ENCODE measurements around the gene CFAP68. TPM values are rescaled to one million over a fixed set of nuclear protein-coding genes. Genes with fewer than 3 reads are reported as not detected.

Gene CFAP68
- total and polyA plus RNA-seq, 10 of the 15 experiments (the other 5 are each of a cell fraction or from before 2014, with no cell fraction given), result 35.7 to 84.4 (median 64.1) TPM

- TF ChIP-seq ZNF687 (IDR thresholded peaks at IDR 0.05) (no peak), MEF2A (IDR thresholded peaks at IDR 0.05; ENCODE audit: insufficient read depth, low read depth, low read length) (no peak), ATF7 (IDR thresholded peaks at IDR 0.05; ENCODE audit: low read depth) (no peak), ZNF384 (IDR thresholded peaks at IDR 0.05; ENCODE audit: borderline replicate concordance, low read depth, low read length) (no peak), E2F8 (IDR thresholded peaks at IDR 0.05; ENCODE audit: low read depth, partially characterized antibody) (no peak), NBN (IDR thresholded peaks at IDR 0.05) (no peak), HDGF (IDR thresholded peaks at IDR 0.05) (no peak), IRF5 (IDR thresholded peaks at IDR 0.05; ENCODE audit: borderline replicate concordance) (no peak)
Measured at GRCh38 chr11:111838054-111838453, 41.3 kb upstream of the CFAP68 start (continued).
